ENCODE data around the gene NOVA2. TPM values are rescaled to one million over a fixed set of nuclear protein-coding genes. Genes with fewer than 3 reads are reported as not detected.
A peak's percentile ranks its signal among the peaks of the same experiment; 100 is the strongest.

Gene NOVA2
- polyA plus RNA-seq, 1 experiment, result 0.02 TPM

DNA sequence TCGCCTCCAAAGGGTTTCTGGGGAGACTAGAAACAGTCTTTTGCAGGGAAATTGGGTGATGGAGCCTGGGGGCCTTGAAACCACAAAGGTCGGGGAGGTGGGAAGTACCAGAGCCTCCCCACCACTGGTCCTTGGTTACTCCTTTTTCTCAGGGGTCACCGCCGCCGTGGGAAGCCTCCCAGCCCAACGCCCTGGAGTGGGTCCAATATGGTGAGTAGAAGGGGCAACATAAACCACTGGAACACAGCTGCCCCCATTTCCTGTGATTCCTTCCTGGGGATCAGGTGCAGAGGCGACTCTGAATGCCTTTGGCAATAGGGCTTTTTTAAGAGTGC, 43.4 kb upstream of the NOVA2 start:
- H3K27me3 ChIP-seq (ENCODE audit: control insufficient read depth, insufficient read depth, low read length), result peaks cover 21% of the 10 kb centered on the region
- ChIA-PET POLR2A (interaction anchor here (1.0 kb wide), 1 partner anchor 22 kb away, joined by 3 read pairs; the partner anchor contains the start of gene CCDC61), CTCF (interaction anchor here (0.6 to 4.8 kb wide), 16 partner anchors 8 to 248 kb away, joined by 3 to 52 read pairs (median 3); no protein-coding TSS in a partner anchor)
- TF ChIP-seq, protein P1, sequence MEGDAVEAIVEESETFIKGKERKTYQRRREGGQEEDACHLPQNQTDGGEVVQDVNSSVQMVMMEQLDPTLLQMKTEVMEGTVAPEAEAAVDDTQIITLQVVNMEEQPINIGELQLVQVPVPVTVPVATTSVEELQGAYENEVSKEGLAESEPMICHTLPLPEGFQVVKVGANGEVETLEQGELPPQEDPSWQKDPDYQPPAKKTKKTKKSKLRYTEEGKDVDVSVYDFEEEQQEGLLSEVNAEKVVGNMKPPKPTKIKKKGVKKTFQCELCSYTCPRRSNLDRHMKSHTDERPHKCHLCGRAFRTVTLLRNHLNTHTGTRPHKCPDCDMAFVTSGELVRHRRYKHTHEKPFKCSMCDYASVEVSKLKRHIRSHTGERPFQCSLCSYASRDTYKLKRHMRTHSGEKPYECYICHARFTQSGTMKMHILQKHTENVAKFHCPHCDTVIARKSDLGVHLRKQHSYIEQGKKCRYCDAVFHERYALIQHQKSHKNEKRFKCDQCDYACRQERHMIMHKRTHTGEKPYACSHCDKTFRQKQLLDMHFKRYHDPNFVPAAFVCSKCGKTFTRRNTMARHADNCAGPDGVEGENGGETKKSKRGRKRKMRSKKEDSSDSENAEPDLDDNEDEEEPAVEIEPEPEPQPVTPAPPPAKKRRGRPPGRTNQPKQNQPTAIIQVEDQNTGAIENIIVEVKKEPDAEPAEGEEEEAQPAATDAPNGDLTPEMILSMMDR (IDR thresholded peaks at IDR 0.05; ENCODE audit: low read depth, low read length), result no peak
- no peaks in the 10 kb centered on the region; the same call in 1 of the 2 replicates for H3K9me3 ChIP-seq (ENCODE audit: control insufficient read depth, insufficient read depth, low read length)
- no peak for DNase-seq (ENCODE audit: low read depth, low spot score)
- no peak overlapping the region for H3K27ac ChIP-seq (ENCODE audit: low read depth, low read length)
- H3K4me3 ChIP-seq (ENCODE audit: low read depth, low read length), result no peak overlapping the region

DNA sequence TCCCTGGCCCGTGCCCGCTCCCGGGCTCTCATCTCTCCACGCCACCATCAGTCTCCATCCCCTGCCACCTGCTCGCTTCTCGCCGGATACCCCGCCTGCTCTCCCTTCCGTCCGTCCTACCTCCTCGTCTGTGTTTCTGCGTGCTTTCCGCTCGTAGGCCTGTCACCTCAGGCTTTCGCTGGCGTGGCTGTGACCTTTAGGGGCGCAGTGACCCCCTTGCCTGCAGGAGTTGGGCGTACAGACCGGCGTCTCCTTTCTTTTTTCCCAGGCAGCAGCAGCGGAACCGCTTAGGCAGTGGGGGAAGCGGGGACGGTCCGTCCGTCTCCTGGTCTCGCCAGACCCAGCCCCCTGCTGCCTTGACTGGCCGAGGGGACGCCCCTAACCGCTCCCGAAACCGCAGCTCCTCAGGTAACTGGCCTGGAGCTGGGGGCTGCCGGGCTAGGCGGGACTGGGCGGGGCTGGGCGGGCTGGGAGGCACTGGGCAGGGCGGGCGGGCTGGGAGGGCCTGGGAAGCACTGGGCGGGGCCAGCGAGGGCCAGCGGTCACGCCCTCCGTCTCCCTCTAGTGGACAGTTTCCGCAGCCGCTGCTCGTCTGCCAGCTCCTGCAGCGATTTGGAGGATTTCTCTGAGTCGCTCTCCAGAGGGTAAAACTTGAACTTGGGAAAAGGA, 42.9 kb upstream of the NOVA2 start:
- peak overlapping the region; percentile 59 for H3K4me3 ChIP-seq (ENCODE audit: low read depth, low read length)
- TF ChIP-seq, protein P1 (IDR thresholded peaks at IDR 0.05; ENCODE audit: low read depth, low read length), result peak; percentile 79
- ChIA-PET POLR2A (interaction anchor here (1.0 kb wide), 1 partner anchor 21 kb away, joined by 3 read pairs; the partner anchor contains the start of gene CCDC61), CTCF (interaction anchor here (0.6 to 4.8 kb wide), 16 partner anchors 9 to 248 kb away, joined by 3 to 52 read pairs (median 3); no protein-coding TSS in a partner anchor)
- no peaks in the 10 kb centered on the region; the same call in 1 of the 2 replicates for H3K9me3 ChIP-seq (ENCODE audit: control insufficient read depth, insufficient read depth, low read length)
- peaks cover 18% of the 10 kb centered on the region for H3K27me3 ChIP-seq (ENCODE audit: control insufficient read depth, insufficient read depth, low read length)
- DNase-seq (ENCODE audit: low read depth, low spot score), result peak; percentile 20
- H3K27ac ChIP-seq (ENCODE audit: low read depth, low read length), result no peak overlapping the region

GRCh38 chr19:46015687-46016425, 42.2 kb upstream of the NOVA2 start:
- POLR2A ChIA-PET, result interaction anchor here (0.9 kb wide), 1 partner anchor 21 kb away, joined by 3 read pairs; the partner anchor contains the start of gene CCDC61
- TF ChIP-seq, protein P1 (IDR thresholded peaks at IDR 0.05; ENCODE audit: low read depth, low read length), result no peak
- H3K27me3 ChIP-seq (ENCODE audit: control insufficient read depth, insufficient read depth, low read length), result peaks cover 18% of the 10 kb centered on the region
- CTCF ChIA-PET, result interaction anchor here (1.0 to 4.8 kb wide), 7 partner anchors 10 to 66 kb away, joined by 3 to 52 read pairs (median 6); no protein-coding TSS in a partner anchor
- H3K4me3 ChIP-seq (ENCODE audit: low read depth, low read length), result peak overlapping the region; percentile 59
- no peak overlapping the region for H3K27ac ChIP-seq (ENCODE audit: low read depth, low read length)
- no peak for DNase-seq (ENCODE audit: low read depth, low spot score)
- H3K9me3 ChIP-seq (ENCODE audit: control insufficient read depth, insufficient read depth, low read length), result no peaks in the 10 kb centered on the region; the same call in 1 of the 2 replicates

- ChIA-PET POLR2A (interaction anchor here (0.9 kb wide), 1 partner anchor 20 kb away, joined by 3 read pairs; the partner anchor contains the start of gene CCDC61), CTCF (no interaction called here)
- DNase-seq (ENCODE audit: low read depth, low spot score), result no peak
- Histone ChIP-seq H3K27me3 (ENCODE audit: control insufficient read depth, insufficient read depth, low read length) (peaks cover 18% of the 10 kb centered on the region), H3K9me3 (ENCODE audit: control insufficient read depth, insufficient read depth, low read length) (no peaks in the 10 kb centered on the region; the same call in 1 of the 2 replicates), H3K27ac (ENCODE audit: low read depth, low read length) (no peak overlapping the region), H3K4me3 (ENCODE audit: low read depth, low read length) (0 out of 2 replicates have a peak overlapping the region, but pooled peaks have one; percentile 7)
- TF ChIP-seq, protein P1 (IDR thresholded peaks at IDR 0.05; ENCODE audit: low read depth, low read length), result no peak
Measured at GRCh38 chr19:46014941-46015686, 41.4 kb upstream of the NOVA2 start.
